ENCODE results near the gene CREB3L4.
A peak's percentile ranks its signal among the peaks of the same experiment; 100 is the strongest.

The CREB3L4 gene

DNA sequence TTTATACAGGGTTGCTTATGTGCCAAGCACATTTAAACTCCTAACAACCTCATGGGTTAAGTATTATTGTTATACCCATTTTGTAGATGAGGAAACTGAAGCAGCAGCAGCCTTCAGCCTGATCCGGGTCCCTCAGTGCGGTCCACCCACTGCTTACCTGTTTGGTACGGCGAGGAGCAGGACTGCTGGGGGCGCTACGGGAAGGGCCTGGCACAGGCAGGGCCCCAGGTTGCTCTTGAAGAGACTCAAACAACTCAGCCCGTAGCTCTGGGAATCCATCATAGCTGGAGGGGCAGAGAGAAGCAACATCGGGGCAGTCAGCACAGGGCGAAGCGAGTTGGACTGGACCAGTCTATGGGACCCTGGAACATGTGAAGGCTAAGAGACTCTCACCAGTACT lies 30.4 kb upstream of the CREB3L4 start:
- no peak for DNase-seq

DNA sequence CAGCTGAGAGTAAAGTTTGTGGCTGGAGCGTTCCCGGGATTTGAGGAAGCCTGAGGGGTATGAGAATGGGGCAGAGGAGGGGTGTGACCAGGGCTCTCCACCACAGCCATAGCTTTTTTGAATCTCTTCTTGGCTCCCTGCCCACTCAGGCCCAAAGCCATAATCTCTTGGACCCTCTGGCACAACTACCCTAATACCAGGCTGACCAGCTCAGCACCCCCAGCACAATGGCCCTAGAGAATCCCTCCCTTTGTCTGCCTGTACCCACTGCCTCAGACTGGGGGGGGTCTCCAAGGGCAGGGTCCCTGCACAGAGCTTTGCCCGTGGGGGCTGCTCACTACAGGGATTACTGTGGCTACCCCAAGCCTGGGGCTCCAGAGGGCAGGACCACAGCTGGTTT lies 28.7 kb upstream of the CREB3L4 start:
- DNase-seq, result no peak

DNA sequence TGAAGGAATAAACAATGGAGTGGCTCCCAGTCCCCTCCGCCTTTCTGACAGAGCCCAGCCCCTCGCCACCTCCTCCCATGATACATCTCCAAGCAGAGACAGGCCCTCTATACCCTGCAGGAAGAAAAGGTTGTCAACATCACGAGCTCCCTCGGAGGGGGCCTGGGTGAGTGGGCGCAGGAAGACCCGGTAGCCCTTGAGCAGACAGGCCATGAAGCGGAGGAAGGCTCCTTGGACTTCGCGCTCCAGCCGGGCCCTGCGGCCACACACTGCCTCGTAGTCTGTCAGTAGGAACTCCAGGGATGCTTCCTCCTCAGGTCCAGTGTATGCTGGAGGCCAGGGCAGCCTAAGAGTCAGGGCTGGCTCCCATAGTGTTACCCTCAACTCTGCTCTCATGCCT lies 28.2 kb upstream of the CREB3L4 start:
- no peak for DNase-seq

GRCh38 chr1:153940756-153941155 lies 26.9 kb upstream of the CREB3L4 start:
- no peak for DNase-seq

- no peak for DNase-seq
These were observed 25.6 kb upstream of the CREB3L4 start for GRCh38 chr1:153941826-153942725.

DNA sequence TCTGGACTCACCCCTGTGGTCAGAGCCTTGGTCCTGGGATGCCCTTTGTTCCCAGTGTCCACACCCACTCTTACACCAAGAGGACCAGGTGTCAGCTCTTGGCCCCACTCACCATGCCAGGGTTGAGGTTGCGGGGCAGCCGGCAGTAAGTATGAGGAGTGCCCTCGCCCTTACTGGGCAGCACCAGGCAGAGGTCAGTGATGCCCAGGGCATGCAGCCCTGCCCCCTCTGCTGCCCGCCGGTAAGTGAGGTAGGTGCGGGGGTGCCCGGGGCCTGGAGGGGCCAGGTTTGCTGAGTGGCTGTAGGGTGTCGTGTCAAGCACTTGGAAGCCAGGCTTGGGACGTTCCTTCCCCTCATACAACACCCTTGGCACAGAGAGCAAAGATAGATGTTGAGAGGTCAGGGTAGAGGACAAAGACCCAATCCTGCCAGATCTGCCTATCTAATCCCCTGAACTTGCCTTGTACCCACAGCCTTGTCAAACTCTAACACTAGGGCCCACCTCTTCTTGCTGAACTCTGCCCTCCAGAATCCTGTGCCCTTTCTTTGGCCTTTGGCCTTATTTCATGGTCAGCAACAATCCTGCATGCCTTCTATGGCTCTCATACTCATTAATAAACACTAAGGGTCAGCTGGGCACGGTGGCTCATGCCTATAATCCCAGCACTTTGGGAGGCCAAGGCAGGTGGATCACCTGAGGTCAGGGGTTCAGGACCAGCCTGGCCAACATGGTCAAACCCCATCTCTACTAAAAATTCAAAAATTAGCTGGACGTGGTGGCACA lies 24.7 kb upstream of the CREB3L4 start:
- DNase-seq, result no peak

DNA sequence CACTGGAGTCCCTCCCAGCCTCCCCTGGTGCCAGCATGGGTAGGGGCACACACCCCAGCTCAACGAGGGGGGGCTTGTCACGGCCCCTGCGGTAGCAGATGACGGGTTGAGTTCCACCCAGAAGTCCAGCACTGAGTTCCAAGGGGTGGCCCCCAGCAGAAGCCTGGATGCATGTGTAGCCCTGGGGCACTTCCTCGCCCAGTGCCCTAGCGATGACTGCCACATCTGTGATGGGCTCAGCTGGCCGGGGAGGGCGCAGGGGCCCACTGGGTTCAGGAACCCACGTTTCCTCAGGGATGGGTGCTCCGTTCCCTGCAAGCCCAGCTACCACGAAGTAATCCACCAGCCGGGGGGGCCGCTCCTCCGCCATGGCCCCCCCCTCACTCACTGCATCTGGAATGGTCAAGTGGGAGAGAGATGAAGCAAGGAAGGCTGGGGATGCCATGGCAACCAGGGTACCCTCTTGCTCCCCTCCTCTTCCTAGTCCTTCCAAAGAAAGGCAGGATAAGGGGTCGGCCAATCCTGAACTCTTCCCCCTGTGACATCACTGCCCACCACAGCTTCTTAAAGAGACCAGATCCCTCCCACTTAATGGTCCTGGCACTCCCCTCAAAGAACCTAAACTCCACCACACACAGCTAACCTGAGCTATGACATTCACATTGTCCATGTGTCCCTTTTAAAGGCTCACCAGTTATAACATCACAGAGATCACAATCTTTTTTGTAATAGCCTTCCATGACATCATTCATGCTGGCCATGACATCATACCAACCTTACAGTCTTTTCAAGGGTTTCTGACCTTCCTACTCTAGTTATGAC lies 23.5 kb upstream of the CREB3L4 start:
- DNase-seq, result no peak

- no peak for DNase-seq
These were observed 22.9 kb upstream of the CREB3L4 start for GRCh38 chr1:153944827-153945117.

GRCh38 chr1:153945131-153945794 lies 22.4 kb upstream of the CREB3L4 start:
- peak in 6 of 14 donors; percentile 30 to 64 (median 43) for DNase-seq

- DNase-seq, result peak in 13 of 14 donors; percentile 28 to 90 (median 69)
These were observed 21.7 kb upstream of the CREB3L4 start for GRCh38 chr1:153945795-153946621.

DNA sequence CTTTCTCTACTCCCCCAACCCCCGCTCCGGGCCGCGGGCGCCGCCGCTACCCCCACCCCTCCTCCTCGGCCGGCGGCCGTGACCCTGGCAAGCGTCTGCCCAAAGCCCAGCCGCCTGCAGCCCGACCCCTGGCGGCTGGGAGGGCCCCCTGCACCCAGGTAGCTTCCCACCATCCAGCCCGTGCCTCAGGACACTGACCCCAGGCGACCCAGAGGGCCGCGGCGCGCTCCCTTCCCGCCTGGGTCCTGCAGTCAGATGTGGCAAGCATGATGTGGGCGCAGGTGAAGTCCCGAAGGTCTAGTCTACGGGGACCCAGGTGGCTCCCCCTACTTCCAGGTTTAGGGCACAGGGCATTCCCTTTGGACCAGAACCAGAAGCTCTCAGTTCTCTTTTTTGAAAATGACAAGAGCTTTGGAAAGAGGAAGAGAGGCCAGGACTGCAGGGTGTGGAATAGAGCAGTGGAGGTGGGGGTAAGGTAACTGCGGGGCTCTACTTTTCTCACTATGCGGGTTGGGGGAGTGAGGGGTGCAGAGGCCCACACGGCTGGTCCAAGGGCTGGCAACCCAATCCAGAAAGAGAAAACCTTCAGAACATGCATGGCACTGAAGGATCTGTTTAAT lies 21.0 kb upstream of the CREB3L4 start, which contains the start of gene DENND4B:
Gene DENND4B (minus strand): TSS at position 97 of the 620 bp plus-strand sequence. CDS start 2,344 bp downstream, outside the sequence.
- DNase-seq, result peak in 13 of 14 donors; percentile 33 to 86 (median 68)

DNA sequence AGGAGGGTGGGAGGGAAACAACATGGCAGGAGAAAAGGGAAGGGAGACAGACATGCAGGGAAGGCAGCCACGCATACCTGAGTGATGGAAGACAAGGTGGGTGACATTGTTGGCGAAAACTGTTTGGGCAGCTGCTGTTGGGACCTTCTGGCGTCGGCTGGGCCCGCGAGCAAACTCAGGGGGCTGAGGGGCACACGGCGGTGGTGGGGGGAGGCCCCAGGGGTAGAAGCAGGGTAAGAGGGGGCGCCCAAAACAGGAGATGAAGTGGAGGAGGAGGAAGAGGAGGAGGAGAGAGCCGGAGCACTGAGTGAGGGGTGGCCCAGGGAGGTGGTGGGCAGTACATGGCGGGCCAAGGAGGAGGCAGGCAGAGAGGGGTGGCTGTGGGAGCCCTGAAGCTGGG lies 16.5 kb upstream of the CREB3L4 start:
- no peak for DNase-seq

- DNase-seq, result no peak
These were observed 15.9 kb upstream of the CREB3L4 start for GRCh38 chr1:153951801-153952200.

- no peak for DNase-seq
These were observed 13.8 kb upstream of the CREB3L4 start for GRCh38 chr1:153953859-153954365.

- no peak for DNase-seq
These were observed 12.9 kb upstream of the CREB3L4 start for GRCh38 chr1:153954826-153955225.

- no peak for DNase-seq
These were observed 10.5 kb upstream of the CREB3L4 start for GRCh38 chr1:153956997-153957715.

- DNase-seq, result peak in 1 of 14 donors; percentile 57
These were observed 10.0 kb upstream of the CREB3L4 start for GRCh38 chr1:153957744-153958110.

GRCh38 chr1:153958111-153958960 lies 9.4 kb upstream of the CREB3L4 start, which contains the start of gene CRTC2:
Gene CRTC2, minus strand, starts transcription at chr1:153958612. Its CDS starts 115 bp downstream, at chr1:153958497.
- peak; percentile 74 to 98 (median 95) for DNase-seq

DNA sequence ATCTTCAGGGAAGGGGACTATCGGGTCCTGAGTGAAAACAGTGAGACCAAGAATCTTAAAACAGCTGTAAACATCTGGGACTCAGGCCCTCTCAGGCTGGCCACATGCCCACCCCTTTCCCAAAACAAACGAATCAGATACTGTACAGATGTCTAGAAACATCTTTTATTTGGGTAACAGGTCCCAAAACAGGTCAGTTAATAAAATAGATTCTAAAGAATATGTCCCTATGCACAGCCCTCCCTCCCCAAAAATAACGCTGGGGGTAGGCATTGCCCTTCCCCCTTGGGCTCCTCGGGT lies 8.8 kb upstream of the CREB3L4 start:
- no peak for DNase-seq

All from C1 segment of cervical spinal cord (tissue), 14 donors.